WTC11 (cell line): ENCODE measurements around the gene MAP2K1. TPM values are rescaled to one million over a fixed set of nuclear protein-coding genes. Genes with fewer than 3 reads are reported as not detected.
A peak's percentile ranks its signal among the peaks of the same experiment; 100 is the strongest.

Experiments used
- ATAC-seq: fragments of 200-7000 bp; cut with Tn5 transposase; 2 replicates; pipeline ENCODE4 v1.10.0; 2021; ENCODE audit warnings: mild to moderate bottlenecking, moderate library complexity
- CTCF ChIA-PET: fragments of 300-600 bp; sonication (Branson Sonifier 250); formaldehyde crosslinking; loops from one replicate; lab custom pipeline; 2021; ENCODE audit warnings: antibody characterized with exemption; lab: Charles Lee
- POLR2A ChIA-PET: fragments of 350-600 bp; sonication (Branson Sonifier 250); formaldehyde crosslinking; loops from one replicate; lab custom pipeline; 2021; ENCODE audit warnings: antibody characterized with exemption; lab: Charles Lee
- DNase-seq: peaks from one replicate; pipeline ENCODE4 v3.0.0; 2021; ENCODE audit warnings: low spot score
- H3K27ac Mint-ChIP-seq: 2 replicates; pipeline ENCODE4 v1.8.0; 2021; ENCODE audit warnings: mixed read lengths
- H3K27me3 Mint-ChIP-seq: 2 replicates; pipeline ENCODE4 v1.8.0; 2021; ENCODE audit warnings: low read depth, mild to moderate bottlenecking, moderate library complexity, mixed read lengths
- H3K36me3 Mint-ChIP-seq: 2 replicates; pipeline ENCODE4 v1.8.0; 2021; ENCODE audit warnings: mixed read lengths
- H3K4me1 Mint-ChIP-seq: 2 replicates; pipeline ENCODE4 v1.8.0; 2022; ENCODE audit warnings: mixed read lengths
- H3K4me3 Mint-ChIP-seq: 2 replicates; pipeline ENCODE4 v1.8.0; 2021; ENCODE audit warnings: mild to moderate bottlenecking, moderate library complexity, mixed read lengths
- H3K9me3 Mint-ChIP-seq: 2 replicates; pipeline ENCODE4 v1.8.0; 2021; ENCODE audit warnings: mixed read lengths
- CREM ChIP-seq: sonication (generic); formaldehyde crosslinking; IDR thresholded peaks from 2 replicates; pipeline ENCODE4 v1.8.1; 2022; ENCODE audit warnings: mild to moderate bottlenecking, missing genetic modification reagents, moderate library complexity
- ELF4 ChIP-seq: sonication (generic); formaldehyde crosslinking; IDR thresholded peaks from 2 replicates; pipeline ENCODE4 v1.8.1; 2022; ENCODE audit warnings: low read depth, mild to moderate bottlenecking, moderate library complexity, missing genetic modification reagents
- ETV6 ChIP-seq: sonication (generic); formaldehyde crosslinking; IDR thresholded peaks from 2 replicates; pipeline ENCODE4 v1.8.1; 2022; ENCODE audit warnings: mild to moderate bottlenecking, missing genetic modification reagents
- FOXK1 ChIP-seq: sonication (generic); formaldehyde crosslinking; IDR thresholded peaks from 2 replicates; pipeline ENCODE4 v1.8.0; 2022; ENCODE audit warnings: mild to moderate bottlenecking, moderate library complexity, missing genetic modification reagents
- GABPB1 ChIP-seq: sonication (generic); formaldehyde crosslinking; IDR thresholded peaks from 2 replicates; pipeline ENCODE4 v1.8.1; 2023; ENCODE audit warnings: mild to moderate bottlenecking, missing genetic modification reagents
- GTF2I ChIP-seq: fragments of 250-450 bp; sonication (Bioruptor Pico); conservative IDR thresholded peaks from 2 replicates; pipeline ENCODE4 v1.4.0; 2021; ENCODE audit warnings: mild to moderate bottlenecking
- JAZF1 ChIP-seq: fragments of 250-450 bp; sonication (Bioruptor Pico); IDR thresholded peaks from 2 replicates; pipeline ENCODE4 v1.9.0; 2021; ENCODE audit warnings: moderate library complexity, mild to moderate bottlenecking, inconsistent platforms
- JUN ChIP-seq: sonication (generic); formaldehyde crosslinking; IDR thresholded peaks from 2 replicates; pipeline ENCODE4 v1.8.0; 2023; ENCODE audit warnings: mild to moderate bottlenecking, missing genetic modification reagents
- KAT7 ChIP-seq: sonication (generic); formaldehyde crosslinking; IDR thresholded peaks from 2 replicates; pipeline ENCODE4 v1.8.1; 2023; ENCODE audit warnings: missing genetic modification reagents, mild to moderate bottlenecking, borderline replicate concordance
- MXD4 ChIP-seq: fragments of 250-450 bp; sonication (Bioruptor Pico); IDR thresholded peaks from 2 replicates; pipeline ENCODE4 v1.8.0; 2021; ENCODE audit warnings: mild to moderate bottlenecking, moderate library complexity, borderline replicate concordance
- MYBL2 ChIP-seq: sonication (generic); formaldehyde crosslinking; IDR thresholded peaks from 2 replicates; pipeline ENCODE4 v1.8.1; 2023; ENCODE audit warnings: mild to moderate bottlenecking, moderate library complexity, missing genetic modification reagents
- NFATC4 ChIP-seq: fragments of 250-450 bp; sonication (Bioruptor Pico); IDR thresholded peaks from 2 replicates; pipeline ENCODE4 v1.9.0; 2021; ENCODE audit warnings: mild to moderate bottlenecking
- TEAD1 ChIP-seq: sonication (generic); formaldehyde crosslinking; IDR thresholded peaks from 2 replicates; pipeline ENCODE4 v1.8.0; 2022; ENCODE audit warnings: mild to moderate bottlenecking, missing genetic modification reagents
- ZNF219 ChIP-seq: sonication (generic); formaldehyde crosslinking; IDR thresholded peaks from 2 replicates; pipeline ENCODE4 v1.8.0; 2023; ENCODE audit warnings: missing genetic modification reagents, mild to moderate bottlenecking, borderline replicate concordance
- total RNA-seq: library from RNA; stranded (reverse); gene quantifications from 3 replicates; pipeline ENCODE4 v1.2.3, GENCODE V29; 2021
- TF ChIP-seq, protein P1 (sequence below): sonication (generic); formaldehyde crosslinking; IDR thresholded peaks from 2 replicates; pipeline ENCODE4 v1.8.0; 2022; ENCODE audit warnings: mild to moderate bottlenecking, missing genetic modification reagents
- TF ChIP-seq, protein P2 (sequence below): sonication (generic); formaldehyde crosslinking; conservative IDR thresholded peaks from 2 replicates; pipeline ENCODE4 v1.8.1; 2023; ENCODE audit warnings: mild to moderate bottlenecking, low read depth, missing genetic modification reagents, moderate library complexity
- TF ChIP-seq, protein P3 (sequence below): sonication (generic); formaldehyde crosslinking; conservative IDR thresholded peaks from 2 replicates; pipeline ENCODE4 v1.8.1; 2022; ENCODE audit warnings: mild to moderate bottlenecking, missing genetic modification reagents
- TF ChIP-seq, protein P4 (sequence below): fragments of 250-450 bp; sonication (Bioruptor Pico); IDR thresholded peaks from 2 replicates; pipeline ENCODE4 v1.8.0; 2021; ENCODE audit warnings: mild to moderate bottlenecking
- TF ChIP-seq, protein P5 (sequence below): fragments of 250-450 bp; sonication (Bioruptor Pico); IDR thresholded peaks from 2 replicates; pipeline ENCODE4 v1.9.0; 2021; ENCODE audit warnings: mild to moderate bottlenecking
- TF ChIP-seq, protein P6 (sequence below): sonication (generic); formaldehyde crosslinking; IDR thresholded peaks from 2 replicates; pipeline ENCODE4 v1.8.0; 2022; ENCODE audit warnings: mild to moderate bottlenecking, missing genetic modification reagents
- TF ChIP-seq, protein P7 (sequence below): fragments of 250-450 bp; sonication (Bioruptor Pico); conservative IDR thresholded peaks from 2 replicates; pipeline ENCODE4 v1.9.0; 2021; ENCODE audit warnings: mild to moderate bottlenecking
- TF ChIP-seq, protein P8 (sequence below): sonication (generic); formaldehyde crosslinking; IDR thresholded peaks from 2 replicates; pipeline ENCODE4 v1.8.1; 2022; ENCODE audit warnings: mild to moderate bottlenecking, missing genetic modification reagents, moderate library complexity, borderline replicate concordance
- TF ChIP-seq, protein P9 (sequence below): sonication (generic); formaldehyde crosslinking; IDR thresholded peaks from 2 replicates; pipeline ENCODE4 v1.8.1; 2023; ENCODE audit warnings: mild to moderate bottlenecking, missing genetic modification reagents
- TF ChIP-seq, protein P10 (sequence below): sonication (generic); formaldehyde crosslinking; IDR thresholded peaks from 2 replicates; pipeline ENCODE4 v1.8.1; 2023; ENCODE audit warnings: mild to moderate bottlenecking, missing genetic modification reagents, moderate library complexity

Gene MAP2K1
- total RNA-seq, 1 experiment from 2014 or later, result 93.0 TPM

DNA sequence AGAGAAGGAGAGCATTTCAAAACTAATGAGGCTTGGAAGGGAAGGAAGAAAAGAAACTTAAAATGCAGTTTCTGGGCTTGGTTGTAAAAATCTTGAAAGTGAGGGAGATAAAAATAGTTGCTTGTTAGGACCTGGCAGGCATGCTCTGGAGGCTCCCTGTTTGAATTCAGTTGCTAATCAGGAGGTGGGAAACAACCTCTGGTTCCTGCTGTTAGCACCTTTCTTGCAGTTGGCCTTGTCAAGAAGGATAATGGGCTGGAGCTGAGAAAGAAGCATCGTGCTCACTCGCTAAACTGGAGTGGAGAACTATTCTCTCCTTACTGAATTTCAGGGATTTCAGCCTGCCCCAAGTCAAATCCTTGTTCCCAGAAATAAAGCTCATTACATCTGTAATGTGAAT is 87.4 kb downstream of the MAP2K1 start:
- POLR2A ChIA-PET, result interaction anchor here (0.7 to 1.4 kb wide), 3 partner anchors 10 to 87 kb away, joined by 3 to 4 read pairs (median 4); no protein-coding TSS in a partner anchor
- CTCF ChIA-PET, result interaction anchor here (1.1 to 3.3 kb wide), 7 partner anchors 15 to 221 kb away, joined by 3 to 22 read pairs (median 4); partner anchors contain the start of genes MAP2K1, MEGF11 and SNAPC5
- peak; percentile 79 for ATAC-seq
- no peak for TF ChIP-seq GTF2I (CRISPR knock-in tag)
- TF ChIP-seq ELF4, result no peak
- no peak for TF ChIP-seq ETV6 (CRISPR knock-in tag)
- TF ChIP-seq, protein P1, sequence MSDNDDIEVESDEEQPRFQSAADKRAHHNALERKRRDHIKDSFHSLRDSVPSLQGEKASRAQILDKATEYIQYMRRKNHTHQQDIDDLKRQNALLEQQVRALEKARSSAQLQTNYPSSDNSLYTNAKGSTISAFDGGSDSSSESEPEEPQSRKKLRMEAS (CRISPR knock-in tag), result peak; percentile 55; the same call in 1 of the 2 replicates
- no peak for TF ChIP-seq KAT7
- no peak for TF ChIP-seq JAZF1 (CRISPR knock-in tag)
- TF ChIP-seq TEAD1 (CRISPR knock-in tag), result no peak
- TF ChIP-seq, protein P2, sequence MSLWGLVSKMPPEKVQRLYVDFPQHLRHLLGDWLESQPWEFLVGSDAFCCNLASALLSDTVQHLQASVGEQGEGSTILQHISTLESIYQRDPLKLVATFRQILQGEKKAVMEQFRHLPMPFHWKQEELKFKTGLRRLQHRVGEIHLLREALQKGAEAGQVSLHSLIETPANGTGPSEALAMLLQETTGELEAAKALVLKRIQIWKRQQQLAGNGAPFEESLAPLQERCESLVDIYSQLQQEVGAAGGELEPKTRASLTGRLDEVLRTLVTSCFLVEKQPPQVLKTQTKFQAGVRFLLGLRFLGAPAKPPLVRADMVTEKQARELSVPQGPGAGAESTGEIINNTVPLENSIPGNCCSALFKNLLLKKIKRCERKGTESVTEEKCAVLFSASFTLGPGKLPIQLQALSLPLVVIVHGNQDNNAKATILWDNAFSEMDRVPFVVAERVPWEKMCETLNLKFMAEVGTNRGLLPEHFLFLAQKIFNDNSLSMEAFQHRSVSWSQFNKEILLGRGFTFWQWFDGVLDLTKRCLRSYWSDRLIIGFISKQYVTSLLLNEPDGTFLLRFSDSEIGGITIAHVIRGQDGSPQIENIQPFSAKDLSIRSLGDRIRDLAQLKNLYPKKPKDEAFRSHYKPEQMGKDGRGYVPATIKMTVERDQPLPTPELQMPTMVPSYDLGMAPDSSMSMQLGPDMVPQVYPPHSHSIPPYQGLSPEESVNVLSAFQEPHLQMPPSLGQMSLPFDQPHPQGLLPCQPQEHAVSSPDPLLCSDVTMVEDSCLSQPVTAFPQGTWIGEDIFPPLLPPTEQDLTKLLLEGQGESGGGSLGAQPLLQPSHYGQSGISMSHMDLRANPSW (CRISPR knock-in tag), result no peak
- TF ChIP-seq, protein P3, sequence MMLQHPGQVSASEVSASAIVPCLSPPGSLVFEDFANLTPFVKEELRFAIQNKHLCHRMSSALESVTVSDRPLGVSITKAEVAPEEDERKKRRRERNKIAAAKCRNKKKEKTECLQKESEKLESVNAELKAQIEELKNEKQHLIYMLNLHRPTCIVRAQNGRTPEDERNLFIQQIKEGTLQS (CRISPR knock-in tag), result no peak
- TF ChIP-seq, protein P4, sequence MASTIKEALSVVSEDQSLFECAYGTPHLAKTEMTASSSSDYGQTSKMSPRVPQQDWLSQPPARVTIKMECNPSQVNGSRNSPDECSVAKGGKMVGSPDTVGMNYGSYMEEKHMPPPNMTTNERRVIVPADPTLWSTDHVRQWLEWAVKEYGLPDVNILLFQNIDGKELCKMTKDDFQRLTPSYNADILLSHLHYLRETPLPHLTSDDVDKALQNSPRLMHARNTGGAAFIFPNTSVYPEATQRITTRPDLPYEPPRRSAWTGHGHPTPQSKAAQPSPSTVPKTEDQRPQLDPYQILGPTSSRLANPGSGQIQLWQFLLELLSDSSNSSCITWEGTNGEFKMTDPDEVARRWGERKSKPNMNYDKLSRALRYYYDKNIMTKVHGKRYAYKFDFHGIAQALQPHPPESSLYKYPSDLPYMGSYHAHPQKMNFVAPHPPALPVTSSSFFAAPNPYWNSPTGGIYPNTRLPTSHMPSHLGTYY (CRISPR knock-in tag), result no peak
- no peak for TF ChIP-seq JUN (CRISPR knock-in tag)
- TF ChIP-seq, protein P5, sequence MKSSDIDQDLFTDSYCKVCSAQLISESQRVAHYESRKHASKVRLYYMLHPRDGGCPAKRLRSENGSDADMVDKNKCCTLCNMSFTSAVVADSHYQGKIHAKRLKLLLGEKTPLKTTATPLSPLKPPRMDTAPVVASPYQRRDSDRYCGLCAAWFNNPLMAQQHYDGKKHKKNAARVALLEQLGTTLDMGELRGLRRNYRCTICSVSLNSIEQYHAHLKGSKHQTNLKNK (CRISPR knock-in tag), result no peak
- 0 out of 2 replicates have a peak, but pooled peaks have one; percentile 41 for TF ChIP-seq MYBL2 (CRISPR knock-in tag)
- TF ChIP-seq, protein P6, sequence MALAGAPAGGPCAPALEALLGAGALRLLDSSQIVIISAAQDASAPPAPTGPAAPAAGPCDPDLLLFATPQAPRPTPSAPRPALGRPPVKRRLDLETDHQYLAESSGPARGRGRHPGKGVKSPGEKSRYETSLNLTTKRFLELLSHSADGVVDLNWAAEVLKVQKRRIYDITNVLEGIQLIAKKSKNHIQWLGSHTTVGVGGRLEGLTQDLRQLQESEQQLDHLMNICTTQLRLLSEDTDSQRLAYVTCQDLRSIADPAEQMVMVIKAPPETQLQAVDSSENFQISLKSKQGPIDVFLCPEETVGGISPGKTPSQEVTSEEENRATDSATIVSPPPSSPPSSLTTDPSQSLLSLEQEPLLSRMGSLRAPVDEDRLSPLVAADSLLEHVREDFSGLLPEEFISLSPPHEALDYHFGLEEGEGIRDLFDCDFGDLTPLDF (CRISPR knock-in tag), result no peak
- TF ChIP-seq, protein P7, sequence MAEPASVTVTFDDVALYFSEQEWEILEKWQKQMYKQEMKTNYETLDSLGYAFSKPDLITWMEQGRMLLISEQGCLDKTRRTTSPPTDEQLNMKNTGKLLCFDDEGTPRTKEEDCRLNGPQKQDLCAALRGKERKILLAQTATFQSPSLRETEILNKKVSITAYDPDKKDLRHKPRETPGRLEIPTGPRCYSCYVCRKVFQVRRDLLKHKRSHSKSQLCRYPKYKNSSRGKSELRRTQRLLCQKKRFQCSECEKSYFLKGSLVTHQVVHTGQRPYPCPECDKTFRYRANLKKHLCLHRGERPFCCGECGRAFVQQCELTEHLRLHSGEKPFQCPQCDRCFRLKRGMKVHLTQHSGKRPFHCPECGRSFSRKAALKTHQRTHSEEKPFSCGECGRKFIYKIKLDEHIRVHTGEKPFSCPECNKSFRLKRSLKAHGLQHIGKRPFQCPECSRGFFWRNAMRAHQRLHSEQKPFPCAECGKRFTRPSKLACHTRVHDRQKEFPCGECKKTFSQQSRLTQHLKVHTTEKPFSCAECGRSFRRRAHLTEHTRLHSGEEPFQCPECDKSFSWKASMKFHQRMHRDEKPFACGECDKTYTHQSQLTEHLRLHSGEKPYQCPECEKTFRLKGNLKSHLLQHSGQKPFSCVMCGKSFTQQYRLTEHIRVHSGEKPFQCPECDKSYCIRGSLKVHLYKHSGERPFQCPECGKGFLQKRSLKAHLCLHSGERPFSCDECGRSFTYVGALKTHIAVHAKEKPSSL (CRISPR knock-in tag), result no peak
- TF ChIP-seq, protein P8, sequence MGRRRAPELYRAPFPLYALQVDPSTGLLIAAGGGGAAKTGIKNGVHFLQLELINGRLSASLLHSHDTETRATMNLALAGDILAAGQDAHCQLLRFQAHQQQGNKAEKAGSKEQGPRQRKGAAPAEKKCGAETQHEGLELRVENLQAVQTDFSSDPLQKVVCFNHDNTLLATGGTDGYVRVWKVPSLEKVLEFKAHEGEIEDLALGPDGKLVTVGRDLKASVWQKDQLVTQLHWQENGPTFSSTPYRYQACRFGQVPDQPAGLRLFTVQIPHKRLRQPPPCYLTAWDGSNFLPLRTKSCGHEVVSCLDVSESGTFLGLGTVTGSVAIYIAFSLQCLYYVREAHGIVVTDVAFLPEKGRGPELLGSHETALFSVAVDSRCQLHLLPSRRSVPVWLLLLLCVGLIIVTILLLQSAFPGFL (CRISPR knock-in tag), result no peak
- no peak for TF ChIP-seq MXD4
- 0 out of 2 replicates have a peak, but pooled peaks have one; percentile 13 for TF ChIP-seq CREM (CRISPR knock-in tag)
- no peak for TF ChIP-seq NFATC4 (CRISPR knock-in tag)
- no peak for TF ChIP-seq ZNF219
- peak; percentile 67; the same call in 1 of the 2 replicates for TF ChIP-seq FOXK1 (CRISPR knock-in tag)
- no peak for TF ChIP-seq GABPB1 (CRISPR knock-in tag)
- TF ChIP-seq, protein P9, sequence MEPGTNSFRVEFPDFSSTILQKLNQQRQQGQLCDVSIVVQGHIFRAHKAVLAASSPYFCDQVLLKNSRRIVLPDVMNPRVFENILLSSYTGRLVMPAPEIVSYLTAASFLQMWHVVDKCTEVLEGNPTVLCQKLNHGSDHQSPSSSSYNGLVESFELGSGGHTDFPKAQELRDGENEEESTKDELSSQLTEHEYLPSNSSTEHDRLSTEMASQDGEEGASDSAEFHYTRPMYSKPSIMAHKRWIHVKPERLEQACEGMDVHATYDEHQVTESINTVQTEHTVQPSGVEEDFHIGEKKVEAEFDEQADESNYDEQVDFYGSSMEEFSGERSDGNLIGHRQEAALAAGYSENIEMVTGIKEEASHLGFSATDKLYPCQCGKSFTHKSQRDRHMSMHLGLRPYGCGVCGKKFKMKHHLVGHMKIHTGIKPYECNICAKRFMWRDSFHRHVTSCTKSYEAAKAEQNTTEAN (CRISPR knock-in tag), result no peak
- TF ChIP-seq, protein P10, sequence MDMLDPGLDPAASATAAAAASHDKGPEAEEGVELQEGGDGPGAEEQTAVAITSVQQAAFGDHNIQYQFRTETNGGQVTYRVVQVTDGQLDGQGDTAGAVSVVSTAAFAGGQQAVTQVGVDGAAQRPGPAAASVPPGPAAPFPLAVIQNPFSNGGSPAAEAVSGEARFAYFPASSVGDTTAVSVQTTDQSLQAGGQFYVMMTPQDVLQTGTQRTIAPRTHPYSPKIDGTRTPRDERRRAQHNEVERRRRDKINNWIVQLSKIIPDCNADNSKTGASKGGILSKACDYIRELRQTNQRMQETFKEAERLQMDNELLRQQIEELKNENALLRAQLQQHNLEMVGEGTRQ (CRISPR knock-in tag), result no peak

More for the DNA sequence above, 87.4 kb downstream of the MAP2K1 start:
- Mint-ChIP-seq H3K4me3 (peak overlapping the region; percentile 25), H3K27me3 (no peaks in the 10 kb centered on the region), H3K36me3 (no peaks in the 10 kb centered on the region), H3K4me1 (peaks cover 80% of the 10 kb centered on the region), H3K9me3 (no peaks in the 10 kb centered on the region), H3K27ac (peak overlapping the region; percentile 96)
- DNase-seq, result no peak
